Fibroblast of the aortic adventitia (primary cell): ENCODE measurements around the gene CYP2A6. TPM values are rescaled to one million over a fixed set of nuclear protein-coding genes. Genes with fewer than 3 reads are reported as not detected.
"Not testable (repeated sequence)": the region's sequence is repeated elsewhere in the genome, so short reads cannot be mapped to it uniquely, and the experiment has no call there.

ENCODE experiments used
- DNase-seq: peaks from one replicate; pipeline ENCODE4 v3.0.0-alpha.2; 2010; ENCODE audit warnings: low read depth
- H3K4me3 ChIP-seq: 2 replicates; pipeline ENCODE4 v1.5.1; 2011; ENCODE audit warnings: low read depth, mild to moderate bottlenecking, control low read depth, low read length, moderate library complexity
- total RNA-seq: library from RNA; depleted of rRNA; stranded (reverse); fragments of >200 nt; gene quantifications from 2 replicates; pipeline ENCODE4 v1.2.3, GENCODE V29; 2012; ENCODE audit warnings: low replicate concordance
- TF ChIP-seq, protein P1 (sequence below): IDR thresholded peaks from 2 replicates; pipeline ENCODE4 v1.5.1; 2011; ENCODE audit warnings: mild to moderate bottlenecking, low read length, control low read depth, inconsistent platforms; ENCODE audit not compliant: insufficient read depth

CYP2A6 gene
- total RNA-seq, 1 donor: not detected

DNA sequence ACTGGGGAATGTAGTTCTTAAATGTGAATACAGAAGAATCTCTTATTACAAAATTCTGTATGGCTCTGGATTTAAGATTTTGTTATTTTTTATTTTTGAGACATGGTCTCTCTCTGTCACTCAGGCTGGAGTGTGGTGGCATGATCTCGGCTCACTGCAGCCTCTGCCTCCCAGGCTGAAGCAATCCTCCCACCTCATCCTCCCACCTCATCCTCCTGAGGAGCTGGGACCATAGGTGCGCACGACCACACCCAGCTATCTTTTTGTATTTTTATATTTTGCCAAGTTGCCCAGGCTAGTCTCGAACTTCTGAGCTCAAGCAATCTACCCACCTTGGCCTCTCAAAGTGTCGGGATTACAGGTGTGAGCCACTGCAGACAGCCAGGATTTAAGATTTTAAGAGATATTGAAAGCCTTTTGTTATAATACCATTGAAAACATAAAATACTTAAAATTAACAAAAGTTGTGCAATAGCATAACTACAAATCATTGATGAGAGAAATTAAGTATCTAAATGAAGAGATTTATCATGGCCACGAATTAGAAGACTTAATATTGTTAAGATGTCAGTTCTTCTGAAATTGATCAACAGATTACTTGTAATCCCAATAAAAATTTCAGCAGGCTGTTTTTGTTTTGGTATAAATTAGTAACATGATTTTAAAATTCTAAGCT is 13.4 kb downstream of the CYP2A6 start:
- DNase-seq: no peak
- TF ChIP-seq, protein P1, sequence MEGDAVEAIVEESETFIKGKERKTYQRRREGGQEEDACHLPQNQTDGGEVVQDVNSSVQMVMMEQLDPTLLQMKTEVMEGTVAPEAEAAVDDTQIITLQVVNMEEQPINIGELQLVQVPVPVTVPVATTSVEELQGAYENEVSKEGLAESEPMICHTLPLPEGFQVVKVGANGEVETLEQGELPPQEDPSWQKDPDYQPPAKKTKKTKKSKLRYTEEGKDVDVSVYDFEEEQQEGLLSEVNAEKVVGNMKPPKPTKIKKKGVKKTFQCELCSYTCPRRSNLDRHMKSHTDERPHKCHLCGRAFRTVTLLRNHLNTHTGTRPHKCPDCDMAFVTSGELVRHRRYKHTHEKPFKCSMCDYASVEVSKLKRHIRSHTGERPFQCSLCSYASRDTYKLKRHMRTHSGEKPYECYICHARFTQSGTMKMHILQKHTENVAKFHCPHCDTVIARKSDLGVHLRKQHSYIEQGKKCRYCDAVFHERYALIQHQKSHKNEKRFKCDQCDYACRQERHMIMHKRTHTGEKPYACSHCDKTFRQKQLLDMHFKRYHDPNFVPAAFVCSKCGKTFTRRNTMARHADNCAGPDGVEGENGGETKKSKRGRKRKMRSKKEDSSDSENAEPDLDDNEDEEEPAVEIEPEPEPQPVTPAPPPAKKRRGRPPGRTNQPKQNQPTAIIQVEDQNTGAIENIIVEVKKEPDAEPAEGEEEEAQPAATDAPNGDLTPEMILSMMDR: no peak
- no peak overlapping the region for H3K4me3 ChIP-seq

DNA sequence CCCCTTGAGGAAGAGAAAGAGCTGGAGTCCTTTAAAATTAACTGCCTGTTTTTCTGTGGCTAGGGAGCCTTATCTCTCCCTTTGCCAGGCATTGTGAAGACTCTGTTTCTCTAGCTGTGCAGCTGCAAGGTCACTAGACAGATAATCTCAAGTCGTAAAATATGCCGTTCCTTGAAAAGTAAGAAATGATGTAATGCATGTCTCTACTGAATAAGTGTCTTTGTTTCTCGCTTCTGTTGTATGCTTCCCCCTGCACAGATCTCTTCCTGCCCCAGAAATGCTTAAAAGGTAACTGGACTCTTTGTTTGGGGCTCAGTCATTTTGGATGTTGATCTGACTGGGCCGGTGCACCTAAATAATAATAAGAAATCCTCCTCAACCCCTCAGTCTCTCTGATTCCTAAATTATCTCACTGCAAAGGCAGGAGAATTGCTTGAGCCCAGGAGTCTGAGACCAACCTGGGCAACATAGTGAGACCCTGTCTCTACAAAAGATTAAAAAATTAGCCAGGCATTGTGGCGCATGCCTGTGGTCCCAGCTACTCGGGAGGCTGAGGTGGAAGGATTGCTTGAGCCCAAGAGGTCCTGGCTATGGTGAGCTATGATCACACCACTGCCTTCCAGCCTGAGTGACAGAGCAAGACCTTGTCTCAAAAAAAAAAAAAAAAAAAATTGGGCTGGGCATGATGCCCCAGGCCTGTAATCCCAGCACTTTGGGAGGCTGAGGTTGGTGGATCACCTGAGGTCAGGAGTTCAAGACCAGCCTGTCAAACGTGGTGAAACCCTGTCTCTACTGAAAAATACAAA is 16.3 kb downstream of the CYP2A6 start:
- DNase-seq, H3K4me3 ChIP-seq: not testable (repeated sequence)

- not testable (repeated sequence) for H3K4me3 ChIP-seq, DNase-seq
Observed at GRCh38 chr19:40832431-40832790, 17.8 kb downstream of the CYP2A6 start.

GRCh38 chr19:40831502-40832430 is 18.5 kb downstream of the CYP2A6 start:
- DNase-seq: peak; percentile 98
- no peak overlapping the region for H3K4me3 ChIP-seq
- TF ChIP-seq, protein P1: no peak

GRCh38 chr19:40830741-40831140 is 19.5 kb downstream of the CYP2A6 start:
- DNase-seq: not testable (repeated sequence)

GRCh38 chr19:40829205-40829604 is 21.0 kb downstream of the CYP2A6 start:
- H3K4me3 ChIP-seq: no peak overlapping the region
- TF ChIP-seq, protein P1: no peak
- DNase-seq: no peak

More at GRCh38 chr19:40830741-40831140, 19.5 kb downstream of the CYP2A6 start:
- not testable (repeated sequence) for H3K4me3 ChIP-seq

DNA sequence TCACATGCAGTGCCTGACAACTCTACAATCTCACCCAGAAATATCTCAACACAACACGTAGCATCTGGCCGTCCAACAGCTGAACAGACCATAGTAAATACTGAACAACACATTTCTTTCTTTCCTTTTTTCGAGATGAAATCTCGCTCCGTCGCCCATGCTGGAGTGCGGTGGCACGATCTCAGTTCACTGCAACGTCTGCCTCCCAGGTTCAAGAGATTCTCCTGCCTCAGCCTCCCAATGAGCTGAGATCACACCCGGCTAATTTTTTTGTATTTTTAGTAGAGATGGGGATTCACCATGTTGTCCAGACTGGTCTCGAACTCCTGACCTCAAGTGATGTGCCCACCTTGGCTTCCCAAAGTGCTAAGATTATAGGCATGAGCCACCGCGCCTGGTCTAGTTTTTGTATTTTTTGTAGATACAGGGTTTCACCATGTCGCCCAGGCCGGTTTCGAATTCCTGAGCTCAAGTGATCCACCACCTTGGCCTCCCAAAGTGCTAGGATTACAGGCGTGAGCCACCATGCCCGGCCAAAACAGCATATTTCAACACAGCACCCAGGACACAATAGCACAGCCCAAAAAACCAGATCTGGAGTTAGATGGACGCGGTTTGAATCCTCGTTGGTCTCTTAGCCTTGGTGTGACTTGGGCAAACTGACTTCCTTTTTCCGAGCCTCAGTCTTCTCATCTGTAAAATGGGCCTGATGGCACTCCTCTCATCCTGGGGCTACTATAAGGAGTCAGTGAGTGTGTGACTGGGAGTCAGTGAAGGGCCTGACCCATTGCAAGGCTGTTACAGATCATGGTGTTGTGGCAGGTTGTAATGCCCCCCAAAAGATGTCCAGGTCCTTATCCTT is 22.6 kb downstream of the CYP2A6 start:
- no peak overlapping the region for H3K4me3 ChIP-seq
- TF ChIP-seq, protein P1: no peak
- DNase-seq: no peak

- not testable (repeated sequence) for DNase-seq, H3K4me3 ChIP-seq
Observed at GRCh38 chr19:40826699-40827385, 23.4 kb downstream of the CYP2A6 start.

DNA sequence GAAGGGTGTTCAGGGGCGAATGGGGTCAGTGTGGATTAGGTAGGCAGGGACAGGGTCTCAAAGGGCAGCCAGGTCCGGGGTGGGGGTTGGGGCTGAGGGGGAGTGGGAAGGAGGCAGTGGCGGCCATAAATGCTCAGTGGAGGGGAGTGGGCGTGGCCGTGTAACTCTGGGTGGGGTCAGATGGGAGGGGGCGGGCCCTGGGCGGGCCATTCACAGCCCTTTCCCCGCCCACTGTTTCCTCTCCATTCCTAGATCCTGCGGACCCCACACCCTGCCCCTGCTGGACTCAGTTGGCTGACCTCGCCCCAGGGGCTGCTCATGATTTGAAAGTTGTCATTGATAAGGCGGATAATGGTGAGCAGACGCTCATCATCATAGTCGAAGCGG is 23.9 kb downstream of the CYP2A6 start:
- not testable (repeated sequence) for DNase-seq, H3K4me3 ChIP-seq

GRCh38 chr19:40825460-40826095 is 24.7 kb downstream of the CYP2A6 start:
- not testable (repeated sequence) for H3K4me3 ChIP-seq, DNase-seq

DNA sequence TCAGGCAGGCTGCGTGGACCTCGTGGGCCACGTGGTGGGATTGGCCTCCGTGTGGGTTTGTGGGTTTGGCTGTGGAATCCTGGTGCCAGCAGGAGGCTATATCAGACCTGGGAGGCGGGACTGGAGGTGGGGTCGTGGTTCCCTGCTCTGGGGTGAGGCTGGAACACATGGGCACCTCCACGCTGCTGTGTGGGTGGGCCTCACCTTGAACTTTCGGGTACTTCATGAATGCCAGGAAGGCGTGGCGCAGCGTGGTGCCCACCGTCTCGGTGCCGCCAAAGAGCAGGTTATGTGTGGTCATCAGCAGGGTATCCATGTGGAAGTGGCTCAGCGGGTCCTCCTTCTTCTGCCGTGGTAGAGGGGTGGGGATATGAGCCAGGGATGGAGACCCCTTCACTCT is 25.3 kb downstream of the CYP2A6 start:
- DNase-seq, H3K4me3 ChIP-seq: not testable (repeated sequence)
